HG03135 (cell line): ENCODE results near the gene CTNNB1.
"Not testable (repeated sequence)": the region's sequence is repeated elsewhere in the genome, so short reads cannot be mapped to it uniquely, and the experiment has no call there.

Experiments
- ATAC-seq: cut with Tn5 transposase; IDR thresholded peaks from one replicate; pipeline ENCODE4 v1.9.1; 2021; ENCODE audit warnings: mild to moderate bottlenecking, moderate library complexity; ENCODE audit not compliant: unreplicated experiment

Gene CTNNB1

DNA sequence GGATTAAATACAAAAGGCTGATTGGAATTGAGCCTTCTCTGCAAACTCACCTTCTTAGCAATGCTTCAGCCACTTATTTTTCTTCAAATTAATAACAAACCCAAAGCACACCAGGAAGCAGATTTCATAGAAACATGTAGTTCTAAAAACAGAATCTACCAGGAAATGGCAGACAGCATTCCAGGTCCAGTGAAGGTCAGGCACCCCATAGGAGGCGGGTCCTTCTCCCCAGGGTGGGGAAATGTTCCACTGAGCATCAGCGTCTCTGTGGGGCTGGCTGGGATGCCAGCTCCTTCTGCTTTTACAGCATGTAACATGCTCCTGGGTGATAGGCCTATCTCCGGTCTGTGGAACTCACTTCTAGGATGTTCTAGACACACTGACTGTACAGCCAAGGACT, 49.2 kb downstream of the CTNNB1 start:
- ATAC-seq = no peak

DNA sequence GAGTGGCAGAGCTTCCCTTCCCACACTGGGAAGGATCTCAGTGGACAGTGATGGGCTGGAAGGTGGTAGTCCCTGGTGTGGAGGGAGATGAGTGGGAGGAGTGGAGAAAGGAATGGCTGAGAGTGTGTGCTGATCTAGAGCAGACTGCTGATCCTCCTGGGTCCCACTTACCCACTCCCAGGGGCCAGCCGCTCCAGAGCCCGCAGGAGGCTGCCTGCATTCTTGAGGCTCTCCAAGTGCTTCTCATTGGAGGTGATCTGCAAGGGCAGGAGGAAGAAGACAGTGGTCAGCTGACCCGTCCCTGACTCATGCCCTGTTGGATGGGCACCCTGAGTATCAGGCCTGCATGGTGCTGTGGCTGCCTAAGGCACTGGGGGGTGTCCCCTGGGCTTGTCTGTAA, 50.0 kb downstream of the CTNNB1 start:
- no peak for ATAC-seq

DNA sequence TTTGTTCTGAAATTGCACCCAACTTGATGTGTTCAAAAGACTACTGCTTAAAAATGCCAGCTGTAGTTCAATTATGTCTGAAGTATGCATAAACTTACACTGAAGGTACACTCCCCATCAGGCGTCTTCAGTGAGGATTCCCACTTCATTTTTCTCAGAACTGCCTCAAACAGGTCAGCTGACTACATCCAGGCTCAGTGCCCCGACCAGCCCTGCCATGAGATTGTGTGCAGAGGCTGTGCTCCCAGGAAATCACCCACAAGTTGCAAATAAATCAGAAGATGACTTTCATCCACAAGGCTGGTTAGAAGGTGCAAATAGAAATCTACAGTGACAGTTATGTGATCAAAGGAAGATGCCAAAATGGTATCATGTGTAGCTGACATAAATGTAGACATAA, 51.5 kb downstream of the CTNNB1 start:
- no peak for ATAC-seq

DNA sequence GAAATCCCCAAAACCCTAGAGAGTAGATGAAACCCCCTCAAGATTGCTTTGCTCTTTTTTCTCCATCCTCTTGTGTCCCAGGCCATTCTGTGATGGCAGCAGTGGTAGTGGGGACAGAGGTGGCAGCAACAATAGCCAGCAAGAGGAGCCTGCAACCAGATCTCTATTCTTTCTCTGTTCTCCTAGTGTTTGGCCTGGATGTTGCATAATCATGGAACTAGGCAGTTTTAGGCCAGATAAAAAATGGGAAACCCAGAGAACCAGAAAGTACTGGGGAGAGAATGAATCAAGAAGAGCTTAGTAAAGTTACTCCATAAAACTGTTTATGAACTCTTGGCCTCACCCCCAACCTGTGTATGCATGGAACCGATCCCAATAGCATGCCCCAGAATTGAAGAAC, 52.3 kb downstream of the CTNNB1 start:
- ATAC-seq = no peak

DNA sequence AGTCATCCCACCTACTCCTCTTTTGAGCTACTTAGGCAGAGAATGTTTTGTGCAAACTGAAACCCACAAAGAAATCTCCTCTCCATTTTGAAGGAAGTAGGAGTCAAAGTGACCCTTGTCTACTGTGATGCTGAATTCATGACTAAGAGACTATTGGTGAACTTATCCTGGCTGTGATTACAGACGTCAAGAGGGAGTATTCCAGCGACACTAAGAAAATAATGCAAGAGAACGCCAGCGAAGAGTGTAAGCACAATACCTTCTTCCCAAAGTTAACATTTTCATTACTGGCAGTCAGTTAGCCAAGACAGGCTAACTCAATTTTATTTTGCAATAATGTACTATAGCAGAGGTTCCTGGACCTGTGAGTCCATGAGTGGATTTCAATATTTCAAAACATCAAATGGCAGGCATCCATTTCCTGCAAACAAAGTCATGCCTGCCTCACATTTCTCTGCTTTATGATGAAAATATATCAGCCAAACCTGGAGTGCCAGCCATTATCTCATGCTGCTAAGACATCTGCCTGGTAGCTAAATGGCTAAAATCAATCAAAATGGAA, 59.0 kb downstream of the CTNNB1 start:
- ATAC-seq = no peak

DNA sequence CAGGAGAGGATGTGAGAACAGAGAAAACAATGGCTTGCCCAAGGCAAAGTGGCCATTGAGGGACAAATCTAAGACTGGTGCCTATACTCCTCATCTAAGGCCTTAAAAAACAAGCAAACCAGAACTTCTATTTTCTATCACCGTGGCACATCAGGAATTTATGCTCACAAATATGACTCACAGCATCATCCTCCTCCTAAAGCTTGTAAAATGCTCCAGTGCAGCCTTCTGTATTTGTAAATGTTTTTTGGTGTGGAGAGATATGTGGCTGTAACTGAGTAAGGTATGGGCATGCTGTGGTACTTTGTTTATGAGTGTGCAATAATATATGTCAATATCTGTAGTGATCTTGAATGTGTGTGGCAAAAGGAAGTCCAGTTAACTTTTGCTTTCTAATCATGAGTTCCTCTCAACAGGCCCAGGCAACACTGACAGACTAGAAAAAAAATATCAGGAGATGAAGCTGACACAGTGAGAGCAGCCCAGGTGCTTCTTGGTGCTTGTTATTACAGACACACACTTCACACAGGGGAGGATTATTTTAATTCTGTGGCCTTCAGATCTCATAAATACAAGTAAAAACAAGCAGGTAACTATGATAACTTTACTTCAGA, 60.3 kb downstream of the CTNNB1 start:
- no peak for ATAC-seq

DNA sequence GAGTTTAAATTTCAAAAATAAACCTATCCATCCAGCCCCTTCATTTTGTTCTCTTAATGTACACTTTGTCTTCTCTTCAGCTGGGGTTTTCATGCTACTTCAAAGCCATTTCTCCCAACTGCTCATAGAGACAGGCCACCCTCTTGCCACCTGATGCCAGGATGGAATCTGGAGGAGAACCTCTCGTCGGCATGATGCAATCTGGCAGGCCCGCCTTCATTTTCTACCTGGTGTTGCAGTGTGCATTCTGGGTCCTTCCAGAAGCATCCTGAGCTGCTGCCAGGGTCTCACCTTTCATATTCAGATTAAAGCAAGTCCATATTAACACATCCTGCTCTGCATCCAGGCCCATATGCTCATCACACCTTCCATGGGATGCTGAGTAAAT, 60.8 kb downstream of the CTNNB1 start:
- no peak for ATAC-seq

DNA sequence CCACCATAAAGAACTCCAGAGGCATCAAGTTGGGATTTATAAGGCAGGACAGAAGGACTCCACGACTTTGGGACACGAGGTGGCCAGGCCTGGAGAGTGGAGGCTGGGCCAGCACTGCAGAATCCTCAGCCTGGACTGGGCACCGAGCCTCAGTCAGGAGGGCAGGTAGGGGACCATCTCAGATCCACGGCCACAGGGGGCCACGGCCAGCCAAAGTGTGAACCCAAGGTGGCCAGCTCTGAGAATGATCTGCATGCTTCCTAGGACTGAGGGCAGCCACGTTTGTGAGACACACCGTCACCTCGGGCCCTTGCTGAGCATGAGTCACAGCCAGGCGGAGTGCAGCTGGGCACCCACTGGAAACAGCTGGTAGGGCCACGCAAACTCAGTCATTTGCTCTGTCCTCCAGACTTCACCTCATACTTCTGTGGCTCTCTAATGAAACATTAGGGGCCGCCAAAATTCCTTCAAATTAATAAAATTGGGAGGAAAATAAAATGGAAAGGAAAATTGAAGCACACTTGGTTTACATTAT, 65.8 kb downstream of the CTNNB1 start:
- ATAC-seq = no peak

DNA sequence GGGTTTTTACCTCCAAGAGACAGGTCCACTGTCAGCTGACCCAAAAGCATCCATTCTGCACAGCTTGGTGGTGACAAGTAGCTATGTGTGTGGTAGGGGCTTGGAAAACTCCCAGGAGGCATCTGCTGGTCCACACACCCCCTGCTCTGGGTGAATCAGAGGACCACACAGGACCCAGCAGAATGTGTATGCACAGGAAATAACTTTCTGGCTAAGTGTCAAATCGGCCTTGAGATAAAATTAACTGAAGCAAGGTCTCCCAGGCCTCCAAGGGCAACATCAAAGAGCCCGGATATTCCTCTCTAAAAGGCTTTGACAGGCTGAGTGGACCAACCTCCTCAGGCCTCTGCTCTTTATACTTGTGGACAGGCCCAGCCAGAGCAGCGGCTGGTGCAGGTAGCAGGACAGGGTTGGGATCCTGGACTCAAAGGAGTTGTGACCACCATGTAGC, 66.5 kb downstream of the CTNNB1 start:
- ATAC-seq = no peak

DNA sequence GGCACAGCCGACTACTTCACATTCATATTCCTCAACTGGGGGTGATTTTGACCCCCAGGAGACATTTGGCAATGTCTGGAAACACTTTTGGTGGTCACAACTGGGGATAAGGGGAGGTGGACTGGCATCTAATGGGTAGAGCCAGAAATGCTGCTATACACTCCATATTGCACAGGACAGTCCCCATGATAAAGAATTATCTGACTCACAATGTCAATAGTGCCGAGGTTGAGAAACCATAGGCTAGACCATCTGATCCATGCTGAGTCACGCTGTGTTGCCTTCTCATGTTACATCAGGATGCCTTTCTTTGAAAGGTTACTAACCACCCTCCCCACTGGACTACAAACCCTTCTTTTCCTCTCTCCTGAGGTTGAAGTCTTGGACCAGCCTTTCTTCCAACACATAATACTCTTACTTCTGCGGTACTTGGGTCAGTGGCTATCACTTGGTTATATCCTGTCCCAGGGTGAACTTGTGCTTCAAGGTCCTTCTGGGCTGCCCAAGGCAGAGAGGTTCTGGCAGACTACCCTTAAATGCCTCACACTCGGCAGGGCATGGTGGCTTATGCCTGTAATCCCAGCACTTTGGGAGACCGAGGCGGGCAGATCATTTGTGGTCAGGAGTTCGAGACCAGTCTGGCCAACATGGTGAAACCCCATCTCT, 68.8 kb downstream of the CTNNB1 start:
- ATAC-seq = no peak

DNA sequence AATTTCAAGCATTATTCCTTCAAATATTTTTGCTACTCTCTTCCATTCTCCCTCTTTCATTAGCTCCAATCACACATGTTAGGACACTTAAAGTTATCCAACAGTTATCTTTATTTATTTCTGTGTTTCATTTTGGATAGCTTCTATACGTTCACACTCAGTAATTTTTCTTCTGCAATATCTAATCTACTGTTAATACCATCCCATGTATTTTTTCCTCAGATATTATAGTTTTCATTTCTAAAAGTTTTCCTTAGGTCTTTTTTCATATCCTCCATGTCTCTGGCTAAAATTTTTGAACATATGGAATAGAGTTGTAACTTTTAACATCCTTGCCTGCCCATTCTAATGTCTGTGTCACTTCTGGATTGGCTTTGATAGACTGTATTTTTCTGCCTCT, 73.4 kb downstream of the CTNNB1 start:
- no peak for ATAC-seq

DNA sequence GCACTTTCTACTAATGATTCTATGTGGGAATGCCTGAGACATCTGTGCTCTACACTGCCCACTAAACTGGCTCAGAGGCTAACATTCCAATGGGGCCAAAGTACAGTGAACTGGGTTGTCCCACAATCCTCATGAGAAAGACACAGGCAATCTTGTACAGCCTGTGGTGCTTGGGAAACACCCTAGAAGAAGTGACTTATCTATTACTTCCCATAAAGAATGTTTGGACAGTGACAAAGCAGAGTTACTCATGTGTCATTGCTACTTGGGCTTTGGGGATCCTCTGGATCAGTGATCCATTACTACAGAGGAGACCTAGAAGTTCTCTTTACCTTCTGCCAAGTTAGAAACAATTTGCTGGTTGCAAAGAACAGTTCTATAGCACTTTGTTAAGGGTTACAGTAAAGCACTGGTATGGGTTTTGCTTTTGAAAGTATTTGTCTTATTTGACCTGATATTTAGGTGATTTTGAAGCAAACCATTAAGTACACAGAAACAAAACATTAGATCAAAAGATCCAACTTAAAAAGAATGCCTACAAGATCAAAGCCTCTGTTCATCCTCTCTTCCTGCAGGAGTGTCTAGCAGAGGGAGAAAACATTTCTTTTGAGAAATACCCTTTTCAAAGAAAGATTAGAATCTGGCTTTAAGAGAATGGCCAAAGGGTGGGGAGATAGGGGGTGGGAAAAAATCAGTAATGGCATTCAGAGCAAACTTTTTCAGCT, 75.8 kb downstream of the CTNNB1 start:
- ATAC-seq = no peak

DNA sequence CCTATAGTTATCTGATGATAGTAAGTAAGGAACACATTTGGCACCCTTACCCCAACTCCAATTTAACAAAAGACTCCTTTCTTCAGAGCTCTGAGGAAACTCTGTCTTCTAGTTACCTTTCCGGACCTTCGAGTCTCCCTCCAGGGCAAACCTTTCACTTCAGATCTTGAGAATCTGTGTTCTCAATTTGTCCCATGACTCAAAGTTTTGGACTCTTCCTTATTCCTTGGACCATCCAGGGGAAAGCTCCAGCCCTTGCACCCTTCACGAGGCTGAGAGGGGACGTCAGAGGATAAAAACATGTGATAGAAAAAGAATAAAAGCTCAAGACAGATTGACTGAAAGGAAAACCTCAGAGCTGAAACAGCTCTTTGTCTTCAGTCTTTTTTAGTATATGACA, 76.9 kb downstream of the CTNNB1 start:
- no peak for ATAC-seq

DNA sequence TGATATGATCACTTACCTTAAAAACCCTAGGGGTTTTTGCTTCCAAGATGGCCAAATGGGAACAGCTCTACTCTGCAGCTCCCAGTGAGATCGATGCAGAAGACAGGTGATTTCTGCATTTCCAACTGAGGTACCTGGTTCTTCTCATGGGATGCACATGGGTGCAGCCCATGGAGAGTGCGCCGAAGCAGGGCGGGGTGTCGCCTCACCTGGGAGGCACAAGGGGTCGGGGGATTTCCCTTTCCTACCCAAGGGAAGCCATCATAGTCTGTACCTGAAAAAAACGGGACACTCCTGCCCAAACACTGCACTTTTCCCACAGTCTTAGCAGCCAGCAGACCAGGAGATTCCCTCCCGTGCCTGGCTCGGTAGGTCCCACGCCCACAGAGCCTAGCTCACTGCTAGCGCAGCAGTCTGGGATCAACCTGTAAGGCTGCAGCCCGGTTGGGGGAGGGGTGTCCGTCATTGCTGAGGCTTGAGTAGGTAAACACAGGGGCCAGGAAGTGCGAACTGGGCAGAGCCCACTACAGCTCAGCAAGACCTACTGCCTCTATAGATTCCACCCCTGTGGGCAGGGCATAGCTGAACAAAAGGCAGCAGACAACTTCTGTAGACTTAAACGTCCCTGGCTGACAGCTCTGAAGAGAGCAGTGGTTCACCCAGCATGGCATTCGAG, 78.6 kb downstream of the CTNNB1 start:
- ATAC-seq = no peak

DNA sequence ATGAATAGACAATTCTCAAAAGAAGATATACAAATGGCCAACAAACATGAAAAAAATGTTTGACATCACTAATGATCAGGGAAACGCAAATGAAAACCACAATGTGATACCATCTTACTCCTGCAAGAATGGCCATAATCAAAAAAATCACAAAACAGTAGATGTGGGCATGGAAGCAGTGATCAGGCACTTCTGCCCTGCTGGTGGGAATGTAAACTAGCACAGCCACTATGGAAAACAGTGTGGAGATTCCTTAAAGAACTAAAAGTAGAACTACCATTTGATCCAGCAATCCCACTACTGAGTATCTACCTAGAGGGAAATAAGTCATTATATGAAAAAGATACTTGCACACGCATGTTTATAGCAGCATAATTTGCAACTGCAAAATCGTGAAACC, 85.6 kb downstream of the CTNNB1 start:
- not testable (repeated sequence) for ATAC-seq

DNA sequence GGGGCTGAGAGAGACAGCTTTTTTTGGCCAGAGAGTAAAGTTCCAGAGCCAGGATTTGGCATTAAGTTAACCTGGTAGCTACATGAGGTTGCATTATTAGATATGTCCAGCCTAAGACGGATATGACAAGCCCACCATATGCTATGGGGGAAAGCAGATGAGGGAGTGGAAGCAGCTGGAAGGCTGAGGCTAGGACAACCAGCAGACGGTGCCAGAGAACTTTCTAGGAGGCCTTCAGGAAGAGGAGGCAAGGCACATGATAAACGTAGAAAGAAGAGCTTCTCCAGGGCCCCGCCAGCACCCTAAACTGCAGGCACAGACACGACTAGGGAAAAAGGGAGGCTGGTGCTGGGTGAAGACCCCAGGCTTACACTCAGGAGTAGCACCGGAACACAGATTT, 87.0 kb downstream of the CTNNB1 start:
- ATAC-seq = no peak

DNA sequence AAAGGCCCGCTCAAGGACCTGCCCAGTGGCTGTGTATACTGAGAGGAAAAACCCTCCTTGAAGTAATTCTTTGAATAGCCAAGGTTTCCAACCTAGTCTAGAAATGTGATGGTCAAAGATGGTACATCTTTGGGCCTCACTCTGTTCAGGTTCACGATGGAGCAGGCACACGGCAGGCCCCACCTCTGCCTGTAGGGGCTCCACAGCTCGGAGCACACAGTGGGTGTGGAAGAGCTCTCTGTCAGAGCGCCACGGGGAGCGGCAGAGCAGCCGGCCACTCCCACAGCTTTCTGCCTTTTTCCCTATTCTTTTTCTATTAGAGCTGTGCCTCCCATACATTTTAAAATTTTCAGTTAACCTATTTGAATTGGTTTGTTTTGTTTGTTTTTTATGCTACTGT, 89.5 kb downstream of the CTNNB1 start:
- no peak for ATAC-seq
